Stimulated activated naive CD4-positive, alpha-beta T cell (primary cell): Measurements from ENCODE around the gene TDG.
"Not testable (repeated sequence)": the region's sequence is repeated elsewhere in the genome, so short reads cannot be mapped to it uniquely, and the experiment has no call there.

Experiments
- DNase-seq, 6 experiments: peaks; one replicate each; lab custom pipeline; 2025; lab: John Stamatoyannopoulos, UW

Gene TDG

DNA sequence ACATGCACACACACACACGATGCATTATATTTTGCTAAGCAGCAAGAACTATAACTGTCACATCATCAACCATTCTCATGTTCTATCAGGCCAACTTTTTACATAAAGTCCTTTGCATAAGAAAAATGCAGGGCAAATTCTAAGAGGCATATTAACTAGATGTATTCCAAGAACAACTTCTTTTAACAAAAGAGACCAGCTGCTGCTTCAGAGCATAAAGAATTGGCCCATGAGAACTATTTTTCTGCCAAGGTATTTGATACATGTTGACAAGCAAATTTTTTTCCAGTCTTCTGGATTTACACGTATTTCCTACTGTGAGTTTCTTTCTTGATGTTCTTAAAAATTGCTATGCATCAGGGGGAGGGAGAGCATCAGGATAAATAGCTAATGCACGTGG, 57.1 kb downstream of the TDG start:
- no peak for DNase-seq

GRCh38 chr12:104023710-104024109, 58.0 kb downstream of the TDG start:
- DNase-seq, result no peak

- DNase-seq, result no peak
Measured at GRCh38 chr12:104024348-104024747, 58.7 kb downstream of the TDG start.

- DNase-seq, result no peak
Measured at GRCh38 chr12:104025771-104026170, 60.1 kb downstream of the TDG start.

GRCh38 chr12:104026841-104027599, 61.3 kb downstream of the TDG start:
- DNase-seq, result no peak

GRCh38 chr12:104030596-104030995, 64.9 kb downstream of the TDG start:
- not testable (repeated sequence) for DNase-seq

- DNase-seq, result not testable (repeated sequence)
Measured at GRCh38 chr12:104036143-104036542, 70.5 kb downstream of the TDG start.
